ENCODE measurements around the gene NLRP3. TPM values are rescaled to one million over a fixed set of nuclear protein-coding genes. Genes with fewer than 3 reads are reported as not detected.
"Not testable (repeated sequence)": the region's sequence is repeated elsewhere in the genome, so short reads cannot be mapped to it uniquely, and the experiment has no call there.

The NLRP3 gene
- total RNA-seq, 1 donor from 2014 or later: 0.70 TPM

DNA sequence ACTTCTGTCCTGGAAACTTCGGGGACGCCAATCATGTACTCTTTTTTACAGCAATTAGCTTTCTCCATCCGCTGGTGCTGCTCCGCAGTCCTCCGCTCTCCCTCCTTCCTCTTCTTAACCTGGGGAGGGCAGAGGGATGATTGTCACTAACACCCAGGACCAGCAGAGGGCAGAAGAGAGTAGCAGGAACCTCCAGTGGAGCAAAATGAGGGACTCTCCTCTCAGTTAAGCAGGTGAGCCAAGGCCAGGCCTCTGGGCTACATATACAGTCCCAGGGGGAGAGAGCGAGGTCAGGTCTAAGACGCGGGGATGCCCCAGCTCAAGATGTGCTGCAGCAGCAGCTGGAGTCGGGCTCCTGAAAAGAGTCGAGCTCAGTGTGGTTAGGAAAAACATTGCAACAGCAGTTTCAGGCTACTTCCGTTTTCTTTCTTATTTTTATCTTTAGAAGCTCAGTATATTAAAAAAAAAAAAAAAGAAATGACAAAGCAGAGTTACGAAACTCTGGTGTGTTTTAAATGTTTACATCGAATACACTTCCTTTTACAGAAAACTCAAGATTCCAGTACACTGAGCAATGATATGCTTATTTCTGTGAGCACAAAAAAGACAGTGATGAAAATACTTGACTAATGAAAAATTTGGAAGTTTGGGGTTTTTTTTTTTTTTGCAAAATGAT lies 25.7 kb upstream of the NLRP3 start:
- DNase-seq (ENCODE audit: low read depth): peak; percentile 59

DNA sequence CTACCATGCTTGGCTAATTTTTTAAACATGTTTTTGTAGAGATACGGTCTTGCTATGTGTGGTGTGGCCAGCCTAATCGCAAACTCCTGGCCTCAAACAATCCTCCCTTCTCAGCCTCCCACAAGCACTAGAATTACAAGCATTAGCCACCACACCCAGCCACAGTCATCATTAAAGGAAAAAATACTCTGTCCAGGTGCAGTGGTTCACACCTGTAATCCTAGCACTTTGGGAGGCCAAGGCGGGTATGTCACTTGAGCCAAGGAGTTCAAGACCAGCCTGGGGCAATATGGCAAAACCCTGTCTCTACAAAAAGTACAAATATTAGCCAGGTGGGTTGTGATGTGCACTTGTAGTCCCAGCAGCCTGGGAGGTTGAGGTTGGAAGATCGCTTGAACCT lies 25.0 kb upstream of the NLRP3 start:
- DNase-seq (ENCODE audit: low read depth): no peak

DNA sequence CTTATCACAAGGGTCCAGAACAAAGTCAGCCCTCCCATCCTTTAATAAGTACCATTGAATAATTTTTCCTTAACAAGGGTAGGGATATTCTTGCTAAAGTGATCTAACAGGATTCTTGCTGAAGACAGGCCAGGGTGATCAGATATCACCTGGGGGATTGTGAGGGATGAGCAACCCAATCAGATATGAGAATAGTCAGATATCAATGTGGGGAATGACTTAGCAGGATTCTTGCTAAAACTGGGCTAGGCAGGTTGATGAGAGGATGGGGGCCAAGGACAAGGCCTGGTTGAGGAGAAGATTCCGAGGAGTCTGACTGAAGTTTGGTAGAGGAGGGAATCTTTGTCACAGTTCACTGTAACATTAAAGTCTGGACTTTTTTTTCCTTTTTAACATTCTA lies 23.9 kb upstream of the NLRP3 start:
- no peak for DNase-seq (ENCODE audit: low read depth)

DNA sequence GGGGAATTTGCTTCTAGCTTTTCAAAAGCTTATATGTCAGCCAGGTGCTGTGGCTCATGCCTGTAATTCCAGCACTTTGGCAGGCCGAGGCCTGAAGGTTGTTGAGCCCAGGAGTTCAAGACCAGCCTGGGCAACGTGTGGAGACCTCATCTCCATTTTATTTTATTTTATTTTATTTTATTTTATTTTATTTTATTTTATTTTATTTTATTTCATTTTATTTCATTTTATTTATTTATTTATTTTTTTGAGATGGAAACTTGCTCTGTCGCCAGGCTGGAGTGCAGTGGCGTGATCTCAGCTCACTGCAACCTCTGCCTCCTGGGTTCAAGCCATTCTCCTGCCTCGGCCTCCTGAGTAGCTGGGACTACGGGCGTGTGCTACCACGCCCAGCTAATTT lies 20.9 kb upstream of the NLRP3 start:
- not testable (repeated sequence) for DNase-seq (ENCODE audit: low read depth)

DNA sequence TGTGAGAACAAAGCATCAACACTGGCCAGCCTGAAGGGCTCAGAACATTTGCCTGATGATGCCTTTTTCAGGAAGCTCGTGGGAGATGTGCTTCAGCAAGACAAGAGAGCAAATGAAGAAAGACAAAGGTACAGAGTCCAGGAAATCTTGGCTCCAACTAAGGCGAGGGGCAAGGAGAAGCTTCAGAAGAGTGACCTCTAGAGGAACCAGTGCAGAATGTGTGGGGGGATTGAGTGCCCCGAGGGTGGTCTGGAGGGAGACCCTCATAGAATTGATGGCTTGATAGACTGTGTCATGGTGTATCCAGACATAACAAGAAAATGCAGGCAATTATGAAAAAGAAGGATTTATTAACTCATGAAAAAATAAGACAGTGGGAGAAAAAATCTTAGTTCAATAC lies 15.3 kb upstream of the NLRP3 start:
- DNase-seq (ENCODE audit: low read depth): no peak

DNA sequence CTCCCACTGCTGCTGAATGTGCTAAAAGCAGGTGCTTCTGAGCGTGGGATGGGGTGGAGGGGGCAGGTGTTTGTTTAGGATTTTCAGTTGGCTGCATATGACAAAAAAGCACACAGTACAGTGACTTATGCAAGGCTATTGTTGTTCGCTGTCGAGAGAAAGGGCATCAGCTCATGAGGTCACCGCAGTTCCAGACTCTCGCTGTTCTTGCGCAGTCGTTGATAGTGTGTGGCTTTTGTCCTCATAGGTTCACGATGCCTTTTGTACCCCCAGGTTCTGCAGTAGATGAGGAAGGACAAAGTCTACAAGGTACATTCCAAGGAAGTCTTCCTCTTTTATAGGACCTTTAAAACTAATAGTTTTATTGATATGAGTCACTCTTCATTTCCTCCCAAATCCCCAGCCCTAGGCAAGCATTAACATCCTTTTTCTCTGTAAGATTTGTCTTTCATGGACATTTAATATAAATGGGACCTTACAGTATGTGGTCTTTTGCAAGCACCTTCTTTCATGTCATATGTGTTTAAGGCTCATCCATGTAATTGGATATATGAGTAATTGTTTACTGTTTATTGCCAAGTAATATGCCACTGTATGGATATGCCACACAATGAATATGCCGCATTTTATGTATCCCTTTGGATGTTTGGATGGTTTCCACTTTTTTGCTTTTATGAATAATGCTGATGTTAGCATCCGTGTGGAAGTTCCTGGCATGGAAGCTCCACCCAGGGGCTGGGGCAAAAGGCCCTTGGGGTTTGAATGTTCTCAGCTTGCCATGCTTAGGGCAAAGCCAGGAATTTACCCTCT lies 14.5 kb upstream of the NLRP3 start:
- DNase-seq (ENCODE audit: low read depth): no peak

DNA sequence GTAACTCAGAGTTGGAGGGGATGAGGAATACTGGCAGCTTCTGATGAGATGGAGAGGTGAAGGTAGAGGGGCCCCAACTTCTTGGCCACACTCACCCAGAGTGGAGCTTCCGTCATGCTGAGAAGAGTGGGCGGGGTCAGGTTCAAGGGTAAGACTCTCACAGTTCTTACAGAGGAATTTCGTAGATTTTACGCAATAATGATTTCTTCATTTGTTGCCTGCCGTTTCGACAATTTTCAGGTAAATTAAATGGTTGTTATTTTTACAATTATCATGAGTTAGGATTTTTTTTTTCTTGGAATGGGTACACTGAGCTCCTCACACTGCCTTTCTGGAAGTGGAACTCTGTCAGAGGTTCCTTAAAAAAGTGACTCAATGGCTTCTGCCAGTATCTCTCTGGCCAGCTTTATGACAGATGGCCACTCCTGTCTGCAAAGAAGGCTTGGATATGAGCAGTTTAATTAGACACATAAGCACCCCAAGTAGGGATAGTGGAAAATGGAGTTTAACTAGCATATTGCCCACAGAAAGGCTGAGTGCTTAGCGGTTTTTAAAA lies 13.8 kb upstream of the NLRP3 start:
- DNase-seq (ENCODE audit: low read depth): no peak

DNA sequence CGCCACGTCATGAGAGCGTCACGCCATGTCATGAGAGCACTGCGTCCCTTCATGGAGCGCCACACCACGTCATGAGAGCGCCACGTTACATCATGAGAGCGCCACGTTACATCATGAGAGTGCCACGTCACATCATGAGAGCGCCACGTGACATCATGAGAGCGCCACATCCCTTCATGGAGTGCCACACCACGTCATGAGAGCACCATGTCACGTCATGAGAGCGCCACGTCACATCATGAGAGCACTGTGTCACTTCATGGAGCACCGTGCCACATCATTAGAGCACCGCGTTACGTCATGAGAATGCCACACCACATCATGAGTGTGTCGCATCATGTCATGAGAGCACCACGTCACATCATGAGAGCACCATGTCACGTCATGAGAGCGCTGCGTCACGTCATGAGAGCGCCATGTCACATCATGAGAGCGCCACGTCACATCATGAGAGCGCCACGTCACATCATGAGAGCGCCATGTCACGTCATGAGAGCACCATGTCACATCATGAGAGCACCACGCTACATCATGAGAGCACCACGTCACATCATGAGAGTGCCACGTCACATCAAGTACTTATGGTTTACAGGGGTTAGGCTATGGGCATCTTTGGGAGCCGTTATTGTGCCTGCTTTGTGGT lies 9.8 kb upstream of the NLRP3 start:
- no peak for DNase-seq (ENCODE audit: low read depth)

DNA sequence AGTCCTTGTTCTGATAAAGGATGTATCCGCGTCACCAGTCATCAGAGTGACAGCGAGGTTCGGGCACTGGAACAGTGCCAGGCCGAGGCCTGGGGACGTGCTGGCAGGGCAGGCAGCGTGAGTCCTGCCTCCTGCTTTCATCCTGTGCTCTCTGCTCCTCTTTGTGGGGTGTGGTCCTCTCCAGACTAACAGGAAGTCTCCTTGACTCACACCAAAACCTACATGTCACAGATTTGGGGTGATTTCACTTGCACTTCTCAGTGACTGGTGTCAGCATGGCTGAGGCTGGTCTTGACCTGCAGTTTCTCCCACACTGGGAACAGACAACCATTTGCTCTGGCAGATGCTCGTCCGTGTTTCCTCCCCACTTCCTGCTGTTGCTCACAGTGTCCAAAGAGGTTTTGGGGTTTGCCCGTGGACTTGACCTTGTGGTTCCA lies 8.8 kb upstream of the NLRP3 start:
- DNase-seq (ENCODE audit: low read depth): no peak

DNA sequence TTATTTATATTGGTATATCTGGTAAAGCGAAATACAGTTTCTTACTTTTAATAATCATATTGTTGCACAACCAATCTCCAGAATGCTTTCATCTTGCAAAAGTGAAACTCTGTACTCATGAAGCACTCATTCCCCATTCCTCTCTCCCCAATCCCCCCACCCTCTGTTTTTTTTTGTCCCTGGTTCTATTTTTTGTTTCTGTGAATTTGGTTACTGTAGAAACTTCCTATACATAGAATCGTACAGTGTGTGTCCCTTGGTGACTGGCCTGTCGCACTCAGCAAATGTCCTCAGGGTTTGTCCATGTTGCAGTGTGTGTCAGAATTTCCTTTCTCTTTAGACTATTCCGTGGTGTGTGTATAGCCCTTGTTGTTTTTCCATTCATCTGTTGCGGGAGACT lies 7.9 kb upstream of the NLRP3 start:
- no peak for DNase-seq (ENCODE audit: low read depth)

DNA sequence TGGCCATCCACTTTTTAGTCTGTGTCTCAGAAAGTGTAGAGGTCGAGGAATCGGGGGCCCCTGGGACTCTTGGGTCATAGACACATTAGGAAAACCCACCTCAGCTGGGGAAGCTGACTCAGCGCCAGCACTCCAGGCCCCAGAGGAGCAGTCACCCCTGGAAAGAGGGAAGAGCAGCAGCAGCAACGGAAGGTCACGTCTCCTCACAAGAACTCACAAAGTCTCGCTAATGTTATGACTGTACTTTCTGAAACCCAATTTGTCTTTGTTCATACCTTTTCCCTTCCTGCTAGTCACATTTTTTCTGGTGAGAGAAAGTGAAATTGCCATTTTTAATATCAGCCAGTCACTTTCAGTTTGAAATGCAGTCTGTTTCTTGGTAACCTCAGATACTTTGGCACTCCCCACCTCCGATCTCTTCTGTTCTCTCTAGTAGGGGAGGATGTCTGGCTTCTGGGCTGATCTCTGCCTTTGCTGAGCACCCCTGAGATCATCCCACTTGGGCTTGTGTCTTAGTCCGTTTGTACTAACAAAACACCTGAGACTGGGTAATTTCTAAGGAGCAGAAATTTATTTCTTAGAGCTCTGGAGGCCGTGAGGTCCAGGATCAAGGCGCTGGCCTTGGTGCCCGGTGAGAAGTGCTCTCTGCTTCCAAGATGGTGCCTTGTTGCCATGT lies 6.0 kb upstream of the NLRP3 start:
- no peak for DNase-seq (ENCODE audit: low read depth)

DNA sequence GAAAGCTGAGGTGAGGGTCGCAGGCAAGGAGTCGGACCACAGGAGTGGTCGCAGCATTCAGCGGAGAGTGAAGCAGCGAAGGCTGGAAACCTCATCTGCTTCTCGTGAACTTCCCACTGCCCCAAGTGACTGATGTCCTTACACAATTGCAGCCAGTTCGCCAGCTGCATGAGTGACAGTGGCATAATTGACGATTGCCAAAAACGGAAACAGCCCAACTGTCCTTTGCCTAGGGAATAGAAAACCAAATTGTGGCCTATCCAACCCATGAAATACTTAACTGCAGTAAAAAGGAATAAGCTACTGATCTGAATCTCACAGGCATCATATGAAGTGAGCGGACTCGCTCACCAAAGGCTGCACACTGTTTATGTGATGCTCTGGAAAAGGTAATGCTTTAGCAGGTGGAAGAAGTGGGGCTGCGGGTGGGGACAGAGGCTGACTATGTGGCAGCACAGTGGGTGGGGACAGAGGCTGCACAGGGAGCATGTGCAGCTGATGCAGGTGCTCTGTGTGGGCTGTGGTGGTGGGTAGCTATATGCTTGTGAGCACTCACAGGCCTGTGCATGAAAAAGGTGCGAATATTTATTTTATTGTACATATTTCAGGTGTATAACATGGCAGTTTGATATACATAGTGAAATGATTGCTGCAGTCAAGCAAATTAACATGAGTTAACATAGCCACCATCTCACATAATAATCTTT lies 4.2 kb upstream of the NLRP3 start:
- no peak for DNase-seq (ENCODE audit: low read depth)

DNA sequence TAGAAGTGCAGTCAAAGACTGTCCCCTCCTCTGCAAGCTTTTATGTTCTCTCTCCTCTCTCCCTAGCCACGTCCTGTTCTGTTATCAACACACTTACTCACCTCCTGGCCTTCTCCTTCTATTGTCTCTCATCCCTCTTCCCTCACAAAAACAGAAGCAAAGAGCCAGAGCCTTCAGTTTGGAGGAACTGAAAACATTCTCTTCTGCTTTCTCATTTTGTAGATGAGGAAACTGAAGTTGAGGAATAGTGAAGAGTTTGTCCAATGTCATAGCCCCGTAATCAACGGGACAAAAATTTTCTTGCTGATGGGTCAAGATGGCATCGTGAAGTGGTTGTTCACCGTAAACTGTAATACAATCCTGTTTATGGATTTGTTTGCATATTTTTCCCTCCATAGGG lies 1.9 kb downstream of the NLRP3 start:
- no peak for DNase-seq (ENCODE audit: low read depth)

DNA sequence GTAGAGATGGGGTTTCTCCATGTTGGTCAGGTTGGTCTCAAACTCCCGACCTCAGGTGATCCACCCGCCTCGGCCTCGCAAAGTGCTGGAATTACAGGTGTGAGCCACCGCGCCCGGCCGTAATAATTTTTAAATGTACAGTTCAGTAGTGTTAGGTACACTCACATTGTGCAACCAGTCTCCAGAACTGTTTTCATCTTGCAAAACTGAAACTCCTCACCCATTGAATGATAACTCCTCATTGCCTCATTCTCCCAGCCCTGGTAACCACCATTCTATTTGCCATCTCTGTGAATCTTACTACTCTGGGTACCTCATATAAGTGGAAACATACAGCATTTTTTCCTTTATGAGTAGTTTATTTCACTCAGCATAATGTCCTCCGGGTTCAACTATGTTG lies 3.4 kb downstream of the NLRP3 start:
- no peak for DNase-seq (ENCODE audit: low read depth)

DNA sequence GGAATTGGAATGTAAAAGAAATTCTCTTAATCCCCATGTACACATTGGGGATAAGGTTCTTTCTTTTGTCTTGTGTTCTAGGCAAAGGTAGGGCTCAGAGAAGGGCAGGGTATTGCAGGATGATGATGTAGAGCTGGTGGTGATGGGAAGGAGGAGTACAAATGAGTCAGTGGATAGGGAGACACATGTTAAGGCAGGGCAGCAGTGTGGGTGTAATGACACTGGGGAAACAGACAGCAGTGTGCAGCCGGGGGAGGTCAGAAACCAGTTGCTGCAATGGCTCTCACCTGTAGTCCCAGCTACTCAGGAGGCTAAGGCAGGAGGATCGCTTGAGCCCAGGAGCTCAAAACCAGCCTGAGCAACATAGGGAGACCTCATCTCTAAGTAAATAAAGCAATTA lies 5.1 kb downstream of the NLRP3 start:
- peak; percentile 22 for DNase-seq (ENCODE audit: low read depth)

DNA sequence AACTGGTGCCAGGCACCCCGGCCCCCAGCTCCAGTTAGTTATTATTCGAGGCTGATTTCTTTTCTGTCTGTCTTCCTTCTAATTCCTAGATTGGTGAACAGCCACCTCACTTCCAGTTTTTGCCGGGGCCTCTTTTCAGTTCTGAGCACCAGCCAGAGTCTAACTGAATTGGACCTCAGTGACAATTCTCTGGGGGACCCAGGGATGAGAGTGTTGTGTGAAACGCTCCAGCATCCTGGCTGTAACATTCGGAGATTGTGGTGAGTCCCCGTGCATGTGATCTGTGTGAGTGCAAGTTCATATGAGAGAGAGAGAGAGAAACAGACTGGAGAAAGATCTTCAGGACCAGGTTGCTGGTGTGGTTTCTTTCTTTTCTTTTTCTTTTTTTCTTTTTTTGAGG lies 13.5 kb downstream of the NLRP3 start:
- no peak for DNase-seq (ENCODE audit: low read depth)

DNA sequence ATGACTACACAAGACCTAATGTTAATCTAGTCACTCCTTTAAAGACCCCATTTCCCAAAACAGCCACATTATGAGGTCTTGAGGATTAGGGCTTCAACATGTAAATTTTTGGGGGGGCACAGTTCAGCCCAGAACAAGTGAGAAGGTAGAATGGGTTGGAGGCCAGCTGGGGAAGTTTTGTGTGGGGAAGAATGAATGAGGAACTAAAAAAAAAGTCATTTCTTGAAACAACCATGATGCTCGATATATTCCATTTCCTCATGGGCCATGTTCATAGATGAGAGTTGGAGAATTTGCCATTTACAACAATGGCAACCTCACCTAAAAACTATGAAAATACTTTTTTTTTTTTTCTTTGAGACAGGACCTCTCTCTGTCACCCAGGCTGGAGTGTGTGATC lies 14.5 kb downstream of the NLRP3 start:
- DNase-seq (ENCODE audit: low read depth): no peak

DNA sequence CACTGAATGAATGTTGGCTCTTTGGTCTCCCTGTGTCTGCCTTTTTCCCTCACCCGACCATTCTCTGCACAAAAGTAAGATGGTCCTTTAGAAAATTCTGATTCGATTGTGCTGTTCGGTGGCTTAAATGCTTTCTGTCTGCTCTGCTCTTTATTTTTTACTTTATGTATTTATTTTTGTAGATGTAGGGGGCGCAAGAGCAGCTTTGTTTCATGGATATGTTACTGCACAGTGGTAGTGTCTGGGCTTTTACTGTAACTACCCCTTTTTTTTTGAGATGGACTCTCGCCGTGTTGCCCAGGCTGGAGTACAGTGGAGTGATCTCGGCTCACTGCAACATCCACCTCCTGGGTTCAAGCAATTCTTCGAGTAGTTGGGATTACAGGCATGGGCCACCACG lies 15.7 kb downstream of the NLRP3 start:
- no peak for DNase-seq (ENCODE audit: low read depth)

DNA sequence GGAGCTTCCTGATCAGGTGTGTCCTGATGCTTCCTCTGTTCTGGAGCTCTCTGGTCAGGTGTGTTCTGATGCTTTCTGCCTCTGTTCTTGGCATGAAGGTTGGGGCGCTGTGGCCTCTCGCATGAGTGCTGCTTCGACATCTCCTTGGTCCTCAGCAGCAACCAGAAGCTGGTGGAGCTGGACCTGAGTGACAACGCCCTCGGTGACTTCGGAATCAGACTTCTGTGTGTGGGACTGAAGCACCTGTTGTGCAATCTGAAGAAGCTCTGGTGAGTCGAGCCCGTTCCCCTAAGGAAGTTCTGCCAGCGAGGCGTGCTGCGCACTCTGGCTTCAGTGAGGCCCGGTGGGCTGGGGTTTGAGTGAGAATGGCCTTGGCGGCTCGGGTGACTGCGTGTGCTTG lies 18.0 kb downstream of the NLRP3 start:
- DNase-seq (ENCODE audit: low read depth): no peak

DNA sequence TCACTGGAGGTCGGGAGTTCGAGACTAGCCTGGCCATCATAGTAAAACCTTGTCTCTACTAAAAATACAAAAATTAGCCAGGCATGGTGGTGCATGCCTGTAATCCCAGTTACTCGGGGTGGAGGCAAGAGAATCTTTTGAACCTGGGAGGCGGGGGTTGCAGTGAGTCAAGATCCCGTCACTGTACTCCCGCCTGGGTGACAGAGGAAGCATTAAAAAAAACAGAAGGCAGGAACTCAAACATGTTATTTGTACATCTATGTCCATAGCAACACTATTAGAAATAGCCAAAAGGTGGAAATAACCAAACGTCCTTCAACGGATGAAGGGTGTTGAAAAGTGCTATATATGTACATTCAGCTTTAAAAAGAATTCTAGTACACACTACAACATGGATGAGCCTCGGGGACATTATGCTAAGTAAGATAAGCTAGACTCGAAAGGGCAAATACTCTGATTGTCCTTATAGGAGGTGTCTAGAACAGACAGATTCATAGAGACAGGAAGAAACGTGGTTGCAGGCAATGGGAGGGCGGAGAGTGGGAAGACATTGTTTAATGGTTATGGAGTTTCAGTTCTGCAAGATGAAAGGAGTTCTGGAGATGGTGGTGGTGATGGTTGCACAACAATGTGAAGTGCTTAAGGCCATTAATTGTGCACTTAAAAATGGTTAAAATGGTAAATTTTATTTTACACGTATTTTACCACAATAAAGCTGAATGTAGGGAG lies 19.2 kb downstream of the NLRP3 start:
- DNase-seq (ENCODE audit: low read depth): no peak

DNA sequence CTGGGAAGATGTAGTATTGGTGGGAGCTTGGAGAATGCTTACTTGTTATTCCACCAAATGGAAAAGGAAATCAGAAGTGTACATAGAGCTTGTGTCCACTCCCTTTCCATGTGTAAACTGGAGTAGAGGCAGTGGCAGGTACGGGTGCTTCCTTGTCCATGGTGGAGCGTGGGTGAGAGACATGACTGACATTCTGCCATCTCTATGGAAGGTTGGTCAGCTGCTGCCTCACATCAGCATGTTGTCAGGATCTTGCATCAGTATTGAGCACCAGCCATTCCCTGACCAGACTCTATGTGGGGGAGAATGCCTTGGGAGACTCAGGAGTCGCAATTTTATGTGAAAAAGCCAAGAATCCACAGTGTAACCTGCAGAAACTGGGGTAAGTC lies 19.8 kb downstream of the NLRP3 start:
- no peak for DNase-seq (ENCODE audit: low read depth)

All from renal cortical epithelial cell (primary cell).